ENCODE data around the gene PEX16. TPM values are rescaled to one million over a fixed set of nuclear protein-coding genes. Genes with fewer than 3 reads are reported as not detected.

Gene PEX16
- total RNA-seq, 1 donor from 2014 or later = 77.7 TPM

DNA sequence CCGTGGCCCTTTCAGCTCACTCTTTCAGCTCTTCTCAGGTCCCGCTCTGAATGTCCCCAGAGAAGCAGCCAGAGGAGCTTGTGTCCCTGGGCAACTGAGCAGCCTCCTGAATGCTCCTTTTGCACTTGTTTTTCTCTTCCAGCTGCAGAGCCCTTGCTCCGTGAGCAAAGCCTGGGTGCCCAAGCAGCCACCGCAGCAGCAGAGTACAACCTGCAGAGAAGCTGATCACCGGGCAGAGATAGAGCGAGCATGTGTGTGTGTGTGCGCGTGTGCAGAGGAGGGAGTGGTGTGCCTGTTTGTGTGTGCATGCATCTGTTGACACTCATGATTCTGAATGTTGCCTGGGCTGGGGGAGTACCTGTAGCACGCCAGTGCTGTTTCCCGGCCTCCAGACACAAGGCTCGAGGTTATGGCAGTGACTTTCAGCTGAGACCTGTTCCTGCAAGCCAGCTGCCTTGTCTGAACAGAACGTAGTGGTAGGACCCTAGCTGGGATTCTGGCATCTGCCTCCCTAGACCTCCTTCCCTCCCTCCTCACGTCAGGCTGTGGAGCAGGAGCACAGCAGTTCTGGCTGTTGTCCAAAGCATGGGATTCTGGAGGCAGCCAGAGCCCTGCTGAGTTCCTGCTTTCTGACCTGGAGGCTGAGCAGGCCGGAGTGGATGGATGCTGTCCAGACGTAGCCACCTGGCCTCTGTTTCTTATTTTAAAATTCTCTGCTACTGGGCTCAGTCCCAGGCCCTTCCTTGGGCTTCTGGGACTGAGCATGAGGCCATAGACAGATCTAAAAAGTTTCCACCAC lies 36.7 kb downstream of the PEX16 start:
- TF ChIP-seq, protein P1, sequence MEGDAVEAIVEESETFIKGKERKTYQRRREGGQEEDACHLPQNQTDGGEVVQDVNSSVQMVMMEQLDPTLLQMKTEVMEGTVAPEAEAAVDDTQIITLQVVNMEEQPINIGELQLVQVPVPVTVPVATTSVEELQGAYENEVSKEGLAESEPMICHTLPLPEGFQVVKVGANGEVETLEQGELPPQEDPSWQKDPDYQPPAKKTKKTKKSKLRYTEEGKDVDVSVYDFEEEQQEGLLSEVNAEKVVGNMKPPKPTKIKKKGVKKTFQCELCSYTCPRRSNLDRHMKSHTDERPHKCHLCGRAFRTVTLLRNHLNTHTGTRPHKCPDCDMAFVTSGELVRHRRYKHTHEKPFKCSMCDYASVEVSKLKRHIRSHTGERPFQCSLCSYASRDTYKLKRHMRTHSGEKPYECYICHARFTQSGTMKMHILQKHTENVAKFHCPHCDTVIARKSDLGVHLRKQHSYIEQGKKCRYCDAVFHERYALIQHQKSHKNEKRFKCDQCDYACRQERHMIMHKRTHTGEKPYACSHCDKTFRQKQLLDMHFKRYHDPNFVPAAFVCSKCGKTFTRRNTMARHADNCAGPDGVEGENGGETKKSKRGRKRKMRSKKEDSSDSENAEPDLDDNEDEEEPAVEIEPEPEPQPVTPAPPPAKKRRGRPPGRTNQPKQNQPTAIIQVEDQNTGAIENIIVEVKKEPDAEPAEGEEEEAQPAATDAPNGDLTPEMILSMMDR (IDR thresholded peaks at IDR 0.05) = no peak
- no peak for ATAC-seq (ENCODE audit: low read depth)
- Mint-ChIP-seq H3K4me3 (no peak overlapping the region), H3K27me3 (no peaks in the 10 kb centered on the region), H3K9me3 (no peaks in the 10 kb centered on the region), H3K4me1 (peaks cover 10% of the 10 kb centered on the region), H3K27ac (no peak overlapping the region), H3K36me3 (ENCODE audit: low read depth) (peaks cover 62% of the 10 kb centered on the region)
- no peak for DNase-seq
- intact Hi-C loops (cut with micrococcal nuclease) = no loop called here
- POLR2A ChIA-PET = no interaction called here
- CTCF ChIA-PET = no interaction called here

DNA sequence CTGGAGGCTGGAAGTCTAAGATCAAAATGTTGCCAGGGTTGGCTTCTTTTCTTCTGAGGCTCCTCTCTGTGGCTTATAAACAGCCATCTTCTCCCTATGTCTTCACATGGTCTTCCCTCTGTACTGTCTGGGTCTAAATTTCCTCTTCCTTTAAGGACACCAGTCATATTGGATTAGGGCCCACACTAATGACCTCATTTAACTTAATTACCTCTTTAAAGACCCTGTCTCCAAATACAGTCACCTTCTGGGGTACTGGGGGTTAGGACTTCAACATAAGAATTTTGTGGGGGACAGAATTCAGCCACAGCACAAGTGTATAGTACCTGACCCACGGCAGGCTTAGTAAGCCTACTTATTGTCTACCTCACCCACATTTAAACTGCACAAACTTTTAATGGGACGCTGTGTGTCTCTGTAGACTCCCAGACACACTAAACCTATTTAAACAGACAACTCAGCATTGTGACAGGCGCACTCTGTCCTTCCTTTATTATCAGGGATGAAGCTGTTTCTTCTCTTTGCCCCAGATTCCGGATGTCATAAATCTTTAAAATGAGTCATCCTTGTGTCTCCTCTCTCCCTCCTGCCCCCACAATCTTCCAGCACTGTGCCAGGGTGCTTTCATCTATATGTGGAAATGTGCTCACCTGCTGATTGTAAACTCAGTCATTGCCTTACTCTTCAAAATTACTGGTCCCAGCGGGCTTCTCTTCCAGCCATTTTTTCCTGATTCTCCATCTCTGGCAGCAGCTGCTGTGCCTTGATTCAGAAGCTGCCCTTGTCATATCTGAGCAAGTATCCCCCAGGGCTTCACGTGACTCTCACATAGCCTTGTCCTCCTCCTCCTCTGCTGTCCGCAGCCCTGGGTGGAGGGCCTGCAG lies 37.6 kb downstream of the PEX16 start:
- CTCF ChIA-PET = no interaction called here
- ATAC-seq (ENCODE audit: low read depth) (no peak), DNase-seq (no peak)
- POLR2A ChIA-PET = no interaction called here
- H3K4me3 Mint-ChIP-seq = no peak overlapping the region
- H3K9me3 Mint-ChIP-seq = no peaks in the 10 kb centered on the region
- H3K36me3 Mint-ChIP-seq (ENCODE audit: low read depth) = peaks cover 71% of the 10 kb centered on the region
- H3K27ac Mint-ChIP-seq = no peak overlapping the region
- intact Hi-C loops (cut with micrococcal nuclease) = no loop called here
- no peaks in the 10 kb centered on the region for H3K27me3 Mint-ChIP-seq
- peaks cover 7% of the 10 kb centered on the region for H3K4me1 Mint-ChIP-seq
- TF ChIP-seq, protein P1 (IDR thresholded peaks at IDR 0.05) = no peak

DNA sequence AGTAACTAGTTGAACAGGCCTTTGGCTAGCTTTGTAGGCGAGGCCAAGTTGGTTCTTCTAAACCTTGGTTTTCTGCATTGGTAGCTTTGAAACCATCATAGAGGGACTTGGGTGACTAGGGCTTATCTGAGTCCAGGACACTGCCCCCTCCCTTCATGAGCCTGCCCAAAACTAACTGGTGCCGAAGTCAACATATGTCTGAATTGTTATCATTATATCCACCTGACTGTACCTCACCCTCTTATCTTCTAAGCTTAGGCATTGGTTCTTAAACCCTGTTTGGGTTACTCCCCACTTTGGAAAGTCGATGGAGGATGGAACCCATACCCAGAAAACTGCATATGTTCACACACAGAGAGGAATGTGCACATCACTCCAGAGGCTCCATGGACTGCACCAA lies 39.8 kb downstream of the PEX16 start:
- TF ChIP-seq, protein P1 (IDR thresholded peaks at IDR 0.05) = no peak
- intact Hi-C loops (cut with micrococcal nuclease) = no loop called here
- ATAC-seq (ENCODE audit: low read depth) = no peak
- DNase-seq = no peak
- Mint-ChIP-seq H3K4me3 (no peak overlapping the region), H3K27ac (no peak overlapping the region), H3K27me3 (no peaks in the 10 kb centered on the region), H3K9me3 (no peaks in the 10 kb centered on the region), H3K36me3 (ENCODE audit: low read depth) (peaks cover 87% of the 10 kb centered on the region), H3K4me1 (no peaks in the 10 kb centered on the region)
- ChIA-PET CTCF (interaction anchor here (1.0 kb wide), 1 partner anchor 129 kb away, joined by 3 read pairs; no protein-coding TSS in a partner anchor), POLR2A (no interaction called here)

DNA sequence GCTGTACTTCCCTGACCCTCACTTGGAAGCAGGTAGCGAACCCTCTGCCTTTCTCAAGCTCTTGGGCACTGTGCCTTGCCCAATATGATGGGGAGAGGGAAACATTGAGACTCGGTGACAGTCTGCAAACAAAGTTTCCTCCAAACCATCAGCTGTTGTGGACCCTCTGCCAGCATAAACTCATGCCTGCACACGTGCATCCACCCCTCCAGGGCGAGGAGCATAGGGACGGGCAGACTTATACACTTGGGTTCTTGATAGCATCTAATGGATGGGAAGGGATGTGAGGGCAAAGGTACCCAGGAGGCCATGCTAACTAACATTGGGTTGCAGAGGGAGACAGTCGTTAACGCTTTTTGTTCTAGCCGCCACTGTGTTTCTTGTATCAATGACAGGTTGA lies 40.5 kb downstream of the PEX16 start:
- TF ChIP-seq, protein P1 (IDR thresholded peaks at IDR 0.05) = no peak
- H3K27me3 Mint-ChIP-seq = no peaks in the 10 kb centered on the region
- no peak for DNase-seq
- no peaks in the 10 kb centered on the region for H3K9me3 Mint-ChIP-seq
- peaks cover 89% of the 10 kb centered on the region for H3K36me3 Mint-ChIP-seq (ENCODE audit: low read depth)
- ATAC-seq (ENCODE audit: low read depth) = no peak
- H3K4me3 Mint-ChIP-seq = no peak overlapping the region
- H3K4me1 Mint-ChIP-seq = no peaks in the 10 kb centered on the region
- no peak overlapping the region for H3K27ac Mint-ChIP-seq
- intact Hi-C loops (cut with micrococcal nuclease) = no loop called here
- POLR2A ChIA-PET = no interaction called here
- CTCF ChIA-PET = interaction anchor here (1.0 kb wide), 1 partner anchor 129 kb away, joined by 3 read pairs; no protein-coding TSS in a partner anchor

DNA sequence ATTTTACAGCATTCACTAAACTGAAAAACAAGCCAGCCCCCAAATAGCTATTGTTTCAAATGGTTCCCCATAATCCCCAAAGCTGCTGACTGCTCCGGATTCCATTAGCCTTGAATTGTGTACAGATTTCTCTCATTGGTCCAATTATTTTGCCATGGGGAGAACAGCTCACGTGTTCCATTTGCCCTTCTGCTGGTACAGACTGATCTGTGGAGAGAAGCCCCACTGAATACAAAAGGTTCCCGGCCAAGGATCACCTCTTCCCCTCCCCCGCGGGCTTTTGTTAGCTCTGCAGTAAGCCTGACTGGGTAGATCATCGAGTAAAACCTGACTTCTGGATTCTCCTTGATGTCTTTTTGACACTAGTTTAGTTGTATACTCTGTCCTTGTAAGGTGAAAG lies 41.3 kb downstream of the PEX16 start:
- TF ChIP-seq, protein P1 (IDR thresholded peaks at IDR 0.05) = no peak
- Mint-ChIP-seq H3K4me1 (no peaks in the 10 kb centered on the region), H3K9me3 (no peaks in the 10 kb centered on the region), H3K27ac (no peak overlapping the region), H3K4me3 (no peak overlapping the region), H3K27me3 (no peaks in the 10 kb centered on the region), H3K36me3 (ENCODE audit: low read depth) (peaks cover 89% of the 10 kb centered on the region)
- ATAC-seq (ENCODE audit: low read depth) = no peak
- DNase-seq = no peak
- intact Hi-C loops (cut with micrococcal nuclease) = no loop called here
- ChIA-PET CTCF (interaction anchor here (1.3 kb wide), 1 partner anchor 15 kb away, joined by 3 read pairs; no protein-coding TSS in a partner anchor), POLR2A (no interaction called here)
